NCI-H446 treated with DMSO at 0.1 percent for 48 hours (cell line): ENCODE data around the gene TMPRSS9.
"Not testable (repeated sequence)": the region's sequence is repeated elsewhere in the genome, so short reads cannot be mapped to it uniquely, and the experiment has no call there.

Source experiments
- DNase-seq: peaks from one replicate; lab custom pipeline; 2025; lab: John Stamatoyannopoulos, UW

Gene TMPRSS9

DNA sequence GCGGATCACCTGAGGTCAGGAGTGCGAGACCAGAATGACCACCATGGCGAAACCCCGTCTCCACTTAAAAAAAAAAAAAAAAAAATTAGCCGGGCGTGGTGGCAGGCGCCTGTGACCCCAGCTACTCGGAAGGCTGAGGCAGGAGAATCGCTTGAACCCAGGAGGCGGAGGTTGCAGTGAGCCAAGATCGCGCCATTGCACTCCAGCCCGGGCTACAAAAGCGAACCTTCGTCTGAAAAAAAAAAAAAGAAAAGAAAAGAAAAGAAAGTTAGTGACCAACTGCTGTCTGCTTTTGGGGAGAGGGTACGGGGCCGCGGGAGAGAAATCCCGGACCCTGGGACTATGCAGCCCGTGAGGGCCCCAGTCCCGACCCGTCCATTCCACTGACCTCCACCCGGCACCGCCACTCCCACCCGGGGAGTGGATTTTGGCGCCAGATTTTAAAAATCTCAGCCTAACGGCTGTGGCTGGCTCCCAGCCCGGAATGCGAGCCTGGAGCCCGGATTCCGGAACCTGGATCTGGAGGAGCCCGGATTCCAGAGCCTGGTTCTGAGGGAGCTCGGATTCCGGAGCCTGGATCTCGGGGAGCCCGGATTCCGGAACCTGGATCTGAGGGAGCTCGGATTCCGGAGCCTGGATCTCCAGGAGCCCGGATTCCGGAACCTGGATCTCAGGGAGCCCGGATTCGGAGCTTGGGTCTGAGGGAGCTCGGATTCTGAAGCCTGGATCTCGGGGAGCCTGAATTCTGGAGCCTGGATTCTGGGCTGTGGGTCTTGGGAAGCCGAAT, 102.8 kb downstream of the TMPRSS9 start:
- DNase-seq = peak; percentile 64

DNA sequence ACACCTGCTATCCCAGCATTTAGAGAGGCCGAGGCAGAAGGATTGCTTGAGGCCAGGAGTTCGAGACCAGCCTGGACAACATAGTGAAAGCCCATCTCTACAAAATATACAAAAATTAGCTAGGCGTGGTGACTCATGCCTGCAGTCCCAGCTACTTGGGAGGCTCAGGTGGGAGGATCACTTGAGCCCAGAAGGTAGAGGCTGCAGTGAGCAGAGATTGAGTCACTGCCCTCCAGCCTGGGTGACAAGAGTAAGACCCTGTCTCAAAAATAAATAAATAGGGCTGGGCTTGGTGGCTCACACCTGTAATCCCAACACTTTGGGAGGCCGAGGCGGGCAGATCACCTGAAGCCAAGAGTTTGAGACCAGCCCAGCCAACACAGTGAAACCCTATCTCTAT, 103.6 kb downstream of the TMPRSS9 start:
- DNase-seq = not testable (repeated sequence)

DNA sequence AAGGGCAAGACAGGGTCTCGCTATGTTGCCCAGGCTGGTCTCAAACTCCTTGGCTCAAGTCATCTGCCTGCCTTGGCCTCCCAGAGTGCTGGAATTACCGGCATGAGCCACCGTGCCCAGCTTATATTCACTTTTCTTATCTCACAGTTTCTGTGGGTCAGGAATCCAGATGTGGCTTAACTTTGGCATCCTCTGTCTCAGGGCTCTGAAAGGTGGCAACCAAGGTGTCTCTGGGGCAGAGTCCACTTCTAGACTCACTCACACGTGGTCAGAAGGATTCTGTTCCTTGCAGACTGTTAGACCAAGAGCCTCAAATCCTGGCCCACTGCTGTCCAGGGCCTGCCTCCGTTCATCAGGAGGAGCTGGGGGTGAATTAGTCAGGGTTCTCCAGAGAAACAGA, 104.3 kb downstream of the TMPRSS9 start:
- DNase-seq = no peak

DNA sequence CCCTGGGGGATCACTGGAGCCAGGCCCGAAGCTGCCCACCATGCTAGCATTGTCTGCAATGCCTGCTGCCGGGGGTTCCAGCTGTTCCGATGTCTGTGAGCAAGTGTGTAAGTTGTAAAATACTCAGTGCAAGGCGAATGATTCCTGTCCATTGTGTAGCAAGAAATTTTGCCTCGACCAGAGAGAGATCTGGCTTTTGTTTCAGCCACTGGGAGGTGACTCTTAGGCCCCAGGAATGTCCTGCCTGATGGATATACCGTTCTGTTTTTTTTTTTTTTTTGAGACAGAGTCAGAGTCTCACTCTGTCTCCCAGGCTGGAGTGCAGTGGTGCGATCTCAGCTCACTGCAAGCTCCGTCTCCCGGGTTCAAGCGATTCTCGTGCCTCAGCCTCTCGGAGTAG, 108.5 kb downstream of the TMPRSS9 start:
- no peak for DNase-seq

DNA sequence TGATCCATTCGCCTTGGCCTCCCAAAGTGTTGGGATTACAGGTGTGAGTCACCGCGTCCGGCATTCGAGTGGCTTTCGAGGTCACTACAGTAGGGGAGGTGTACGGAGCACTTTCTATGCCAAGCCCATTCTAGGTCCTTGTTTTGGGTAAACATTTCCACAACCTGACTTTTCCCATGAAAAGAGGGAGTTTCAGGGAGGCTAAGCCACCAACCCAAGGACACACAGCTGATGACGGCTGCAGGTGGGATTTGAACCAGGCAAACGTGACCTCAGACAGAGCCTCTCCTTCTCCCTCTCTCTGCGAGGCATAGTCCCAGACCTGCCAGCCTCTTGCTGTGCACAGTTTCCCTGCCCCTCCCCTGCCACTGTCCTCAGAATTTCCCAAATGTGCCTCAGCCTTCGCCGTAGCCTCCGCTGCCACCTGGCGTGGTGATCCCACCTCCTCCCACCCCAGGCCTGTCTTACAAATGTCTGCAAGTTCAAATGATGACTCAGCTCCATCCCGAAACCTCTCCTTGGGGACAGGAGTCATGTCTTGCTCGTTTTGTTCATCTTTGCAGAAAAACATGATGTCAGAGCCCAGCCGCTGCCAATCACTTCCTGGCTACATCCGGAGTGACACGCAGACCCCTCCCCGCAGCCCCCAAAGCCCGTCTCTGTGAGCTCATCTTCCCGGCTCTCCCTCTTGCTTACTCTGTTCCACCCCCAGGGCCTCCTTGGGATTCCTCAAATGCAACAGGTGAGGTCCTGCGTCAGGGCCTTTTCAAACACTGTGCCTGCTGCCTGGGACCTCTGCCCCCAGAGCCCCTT, 109.2 kb downstream of the TMPRSS9 start:
- DNase-seq = no peak

DNA sequence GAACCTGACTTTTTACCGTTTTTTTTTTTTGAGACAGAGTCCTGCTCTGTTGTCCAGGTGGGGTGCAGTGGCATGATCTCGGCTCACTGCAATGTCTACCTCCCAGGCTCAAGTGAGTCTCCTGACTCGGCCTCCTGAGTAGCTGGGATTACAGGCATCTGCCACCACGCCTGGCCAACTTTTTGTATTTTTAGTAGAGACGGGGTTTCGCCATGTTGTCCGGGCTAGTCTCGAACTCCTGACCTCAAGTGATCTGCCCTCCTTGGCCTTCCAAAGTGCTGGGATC, 109.8 kb downstream of the TMPRSS9 start:
- DNase-seq = not testable (repeated sequence)

DNA sequence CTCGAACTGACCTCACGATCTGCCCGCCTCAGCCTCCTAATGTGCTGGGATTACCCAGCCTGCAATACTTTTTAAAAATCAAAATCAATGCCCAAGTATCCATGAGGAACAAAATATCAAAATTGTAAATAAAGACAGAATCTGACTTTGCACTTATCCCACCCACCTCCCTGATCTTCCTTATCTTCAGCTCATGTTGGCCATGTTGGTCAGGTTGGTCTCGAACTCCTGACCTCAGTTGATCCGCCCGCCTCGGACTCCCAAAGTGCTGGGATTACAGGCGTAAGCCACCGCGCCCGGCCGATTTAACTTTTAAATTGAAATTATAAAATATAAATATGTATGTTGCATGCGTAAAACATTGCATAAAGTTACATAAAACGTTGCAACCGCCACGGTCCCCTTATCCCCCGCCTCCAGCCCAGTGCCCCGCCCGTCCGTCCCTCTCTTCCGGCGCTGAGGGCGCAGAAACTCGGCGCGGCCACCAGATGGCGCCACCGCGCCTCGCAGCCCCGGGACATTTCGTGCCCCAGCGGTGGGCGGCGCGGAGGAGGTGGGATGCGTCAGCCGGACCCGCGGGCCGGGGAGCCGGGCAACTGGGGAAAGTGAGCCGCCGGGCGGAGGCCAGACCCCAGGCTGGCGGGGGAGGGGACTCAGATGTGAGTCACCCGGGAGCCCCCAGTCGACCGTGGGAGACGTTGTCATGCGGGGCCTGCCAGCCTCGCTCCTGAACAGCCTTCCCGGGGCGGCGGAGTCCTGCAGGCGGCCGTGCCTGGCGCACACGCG, 114.4 kb downstream of the TMPRSS9 start:
- peak; percentile 24 for DNase-seq

DNA sequence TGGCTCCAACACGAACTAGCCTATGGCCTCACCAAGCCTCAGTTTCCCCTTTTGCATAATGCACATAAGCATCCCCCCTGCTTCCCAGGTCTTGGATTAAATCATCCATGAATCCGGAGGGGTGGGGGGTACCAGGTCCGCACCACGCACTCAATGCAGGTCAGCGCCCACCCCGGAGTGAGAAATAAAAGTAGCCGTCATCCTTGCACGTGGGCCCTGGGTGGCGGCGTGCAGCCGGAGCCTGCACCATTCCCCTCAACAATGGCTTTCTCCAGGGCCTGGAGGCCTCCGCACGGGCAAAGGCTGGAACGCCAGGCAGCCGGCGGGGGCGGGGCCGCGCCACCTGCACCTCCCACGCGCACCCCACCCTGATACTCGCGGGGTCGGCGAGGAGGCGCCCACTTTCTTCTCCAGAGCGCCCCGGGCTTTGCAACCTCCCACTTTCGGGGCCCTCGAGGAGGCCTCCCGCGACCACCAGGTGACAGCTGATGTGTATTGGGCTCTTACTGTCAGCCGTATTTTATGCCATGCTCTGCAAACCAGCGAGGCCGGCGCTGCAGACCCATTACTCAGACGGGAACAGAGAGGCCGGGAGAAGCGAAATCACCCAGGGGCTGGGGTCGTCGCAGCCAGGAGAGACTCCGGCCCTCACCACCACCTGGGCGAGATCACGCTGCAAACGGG, 115.1 kb downstream of the TMPRSS9 start:
- DNase-seq = no peak
